ENCODE results near the gene CIRBP. TPM values are rescaled to one million over a fixed set of nuclear protein-coding genes. Genes with fewer than 3 reads are reported as not detected.

The CIRBP gene
- total and polyA plus RNA-seq, 2 of the 13 experiments (the other 11 are each of a cell fraction or from before 2014, with no cell fraction given), result 133 to 140 TPM

DNA sequence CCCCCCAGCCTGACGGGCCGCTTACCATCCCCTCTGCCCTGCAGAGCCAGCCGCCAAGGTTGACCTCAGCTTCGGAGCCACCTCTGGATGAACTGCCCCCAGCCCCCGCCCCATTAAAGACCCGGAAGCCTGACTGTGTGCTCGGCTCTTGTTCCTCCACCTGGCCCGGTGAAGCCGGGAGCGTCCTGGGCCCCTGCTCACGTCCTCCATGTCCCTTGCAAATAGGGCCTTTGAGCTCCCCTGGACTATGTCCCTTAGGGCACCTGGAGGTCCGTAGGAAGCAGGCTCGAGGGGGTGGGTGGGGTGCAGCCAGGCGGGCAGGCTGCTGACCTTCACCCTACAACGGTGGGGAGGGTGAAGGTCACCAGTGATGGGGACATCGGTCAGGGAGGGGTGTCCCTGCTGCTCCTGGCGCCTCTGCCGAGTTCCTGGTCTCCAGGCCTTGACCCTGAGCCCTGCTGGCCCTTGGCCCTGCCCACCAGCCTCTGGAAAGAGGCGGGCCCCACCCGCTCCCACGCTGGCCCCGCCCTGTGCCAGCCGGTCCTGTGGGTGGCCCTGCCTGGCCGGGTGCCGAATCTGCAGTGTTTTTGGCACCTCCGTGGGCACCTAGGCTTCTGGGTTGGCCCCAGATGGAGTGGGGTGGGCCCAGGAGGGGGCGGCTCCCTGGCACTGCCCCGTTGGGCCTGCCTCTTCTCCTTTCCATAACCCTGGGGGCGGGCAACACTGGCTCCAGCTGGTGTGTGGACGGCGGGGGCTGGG lies 24.3 kb upstream of the CIRBP start (continued):
- TF ChIP-seq PRDM10 (CRISPR knock-in tag; IDR thresholded peaks at IDR 0.05; ENCODE audit: low read depth), result peak; percentile 69
- peak; percentile 51; the same call in 1 of the 2 replicates for TF ChIP-seq ZNF652 (CRISPR knock-in tag; IDR thresholded peaks at IDR 0.05; ENCODE audit: borderline replicate concordance, low read depth)
- peak; percentile 28 for TF ChIP-seq TAF15 (IDR thresholded peaks at IDR 0.05; ENCODE audit: low read depth, low read length, poor library complexity, severe bottlenecking)
- peak; percentile 97 for TF ChIP-seq TBX2 (CRISPR knock-in tag; IDR thresholded peaks at IDR 0.05; ENCODE audit: borderline replicate concordance)
- peak; percentile 16; the same call in 1 of the 2 replicates for TF ChIP-seq GATA4 (IDR thresholded peaks at IDR 0.05; ENCODE audit: borderline replicate concordance, low read depth)
- TF ChIP-seq CEBPB (IDR thresholded peaks at IDR 0.05; ENCODE audit: borderline replicate concordance, low read depth, low read length), result peak; percentile 54; the same call in 1 of the 2 replicates
- TF ChIP-seq, protein P1, sequence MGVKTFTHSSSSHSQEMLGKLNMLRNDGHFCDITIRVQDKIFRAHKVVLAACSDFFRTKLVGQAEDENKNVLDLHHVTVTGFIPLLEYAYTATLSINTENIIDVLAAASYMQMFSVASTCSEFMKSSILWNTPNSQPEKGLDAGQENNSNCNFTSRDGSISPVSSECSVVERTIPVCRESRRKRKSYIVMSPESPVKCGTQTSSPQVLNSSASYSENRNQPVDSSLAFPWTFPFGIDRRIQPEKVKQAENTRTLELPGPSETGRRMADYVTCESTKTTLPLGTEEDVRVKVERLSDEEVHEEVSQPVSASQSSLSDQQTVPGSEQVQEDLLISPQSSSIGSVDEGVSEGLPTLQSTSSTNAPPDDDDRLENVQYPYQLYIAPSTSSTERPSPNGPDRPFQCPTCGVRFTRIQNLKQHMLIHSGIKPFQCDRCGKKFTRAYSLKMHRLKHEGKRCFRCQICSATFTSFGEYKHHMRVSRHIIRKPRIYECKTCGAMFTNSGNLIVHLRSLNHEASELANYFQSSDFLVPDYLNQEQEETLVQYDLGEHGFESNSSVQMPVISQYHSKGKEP (CRISPR knock-in tag; IDR thresholded peaks at IDR 0.05), result no peak
- TF ChIP-seq HNRNPK (IDR thresholded peaks at IDR 0.05; ENCODE audit: low read depth, low read length, poor library complexity, severe bottlenecking), result no peak
- peak; percentile 79; the same call in 1 of the 2 replicates for TF ChIP-seq RFXAP (CRISPR knock-in tag; IDR thresholded peaks at IDR 0.05; ENCODE audit: borderline replicate concordance)
- no peak for TF ChIP-seq MTF1 (CRISPR knock-in tag; IDR thresholded peaks at IDR 0.05)
- TF ChIP-seq ZNF34 (CRISPR knock-in tag; IDR thresholded peaks at IDR 0.05; ENCODE audit: borderline replicate concordance), result no peak; the same call in 1 of the 2 replicates
- TF ChIP-seq, protein P2, sequence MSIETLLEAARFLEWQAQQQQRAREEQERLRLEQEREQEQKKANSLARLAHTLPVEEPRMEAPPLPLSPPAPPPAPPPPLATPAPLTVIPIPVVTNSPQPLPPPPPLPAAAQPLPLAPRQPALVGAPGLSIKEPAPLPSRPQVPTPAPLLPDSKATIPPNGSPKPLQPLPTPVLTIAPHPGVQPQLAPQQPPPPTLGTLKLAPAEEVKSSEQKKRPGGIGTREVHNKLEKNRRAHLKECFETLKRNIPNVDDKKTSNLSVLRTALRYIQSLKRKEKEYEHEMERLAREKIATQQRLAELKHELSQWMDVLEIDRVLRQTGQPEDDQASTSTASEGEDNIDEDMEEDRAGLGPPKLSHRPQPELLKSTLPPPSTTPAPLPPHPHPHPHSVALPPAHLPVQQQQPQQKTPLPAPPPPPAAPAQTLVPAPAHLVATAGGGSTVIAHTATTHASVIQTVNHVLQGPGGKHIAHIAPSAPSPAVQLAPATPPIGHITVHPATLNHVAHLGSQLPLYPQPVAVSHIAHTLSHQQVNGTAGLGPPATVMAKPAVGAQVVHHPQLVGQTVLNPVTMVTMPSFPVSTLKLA (IDR thresholded peaks at IDR 0.05), result no peak
- TF ChIP-seq SRSF9 (IDR thresholded peaks at IDR 0.05; ENCODE audit: borderline replicate concordance, insufficient read depth, low read depth, low read length, poor library complexity, severe bottlenecking), result no peak
- no peak for TF ChIP-seq ZBTB43 (CRISPR knock-in tag; conservative IDR thresholded peaks at IDR 0.05)
- TF ChIP-seq, protein P3, sequence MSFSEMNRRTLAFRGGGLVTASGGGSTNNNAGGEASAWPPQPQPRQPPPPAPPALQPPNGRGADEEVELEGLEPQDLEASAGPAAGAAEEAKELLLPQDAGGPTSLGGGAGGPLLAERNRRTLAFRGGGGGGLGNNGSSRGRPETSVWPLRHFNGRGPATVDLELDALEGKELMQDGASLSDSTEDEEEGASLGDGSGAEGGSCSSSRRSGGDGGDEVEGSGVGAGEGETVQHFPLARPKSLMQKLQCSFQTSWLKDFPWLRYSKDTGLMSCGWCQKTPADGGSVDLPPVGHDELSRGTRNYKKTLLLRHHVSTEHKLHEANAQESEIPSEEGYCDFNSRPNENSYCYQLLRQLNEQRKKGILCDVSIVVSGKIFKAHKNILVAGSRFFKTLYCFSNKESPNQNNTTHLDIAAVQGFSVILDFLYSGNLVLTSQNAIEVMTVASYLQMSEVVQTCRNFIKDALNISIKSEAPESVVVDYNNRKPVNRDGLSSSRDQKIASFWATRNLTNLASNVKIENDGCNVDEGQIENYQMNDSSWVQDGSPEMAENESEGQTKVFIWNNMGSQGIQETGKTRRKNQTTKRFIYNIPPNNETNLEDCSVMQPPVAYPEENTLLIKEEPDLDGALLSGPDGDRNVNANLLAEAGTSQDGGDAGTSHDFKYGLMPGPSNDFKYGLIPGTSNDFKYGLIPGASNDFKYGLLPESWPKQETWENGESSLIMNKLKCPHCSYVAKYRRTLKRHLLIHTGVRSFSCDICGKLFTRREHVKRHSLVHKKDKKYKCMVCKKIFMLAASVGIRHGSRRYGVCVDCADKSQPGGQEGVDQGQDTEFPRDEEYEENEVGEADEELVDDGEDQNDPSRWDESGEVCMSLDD (CRISPR knock-in tag; IDR thresholded peaks at IDR 0.05; ENCODE audit: borderline replicate concordance), result peak; percentile 86
- TF ChIP-seq ZNF235 (CRISPR knock-in tag; IDR thresholded peaks at IDR 0.05; ENCODE audit: borderline replicate concordance), result no peak; the same call in 1 of the 2 replicates

All from HepG2 (cell line).